HuH-7.5 (cell line): ENCODE results near the gene ZNF530.

ENCODE experiments used
- DNase-seq: peaks from one replicate; pipeline ENCODE4 v3.0.0; 2011; ENCODE audit warnings: low spot score

Gene ZNF530

GRCh38 chr19:57599761-57600383 lies at the start of gene ZNF530:
ZNF530 (plus strand) TSS chr19:57599885; CDS start chr19:57604346, 4,461 bp downstream.
- DNase-seq, result peak; percentile 92

- DNase-seq, result no peak
Observed at GRCh38 chr19:57552432-57552831, 47.3 kb upstream of the ZNF530 start.

GRCh38 chr19:57557659-57558058 lies 42.0 kb upstream of the ZNF530 start:
- DNase-seq, result no peak

GRCh38 chr19:57558525-57558924 lies 41.2 kb upstream of the ZNF530 start:
- DNase-seq, result no peak

GRCh38 chr19:57559008-57559403 lies 40.7 kb upstream of the ZNF530 start:
- DNase-seq, result peak; percentile 49

- peak; percentile 80 for DNase-seq
Observed at GRCh38 chr19:57559404-57560025, 40.2 kb upstream of the ZNF530 start, which contains the start of gene ZNF550. ZNF550 (minus strand) TSS chr19:57559863; CDS start chr19:57559682, 181 bp downstream.

- DNase-seq, result no peak
Observed at GRCh38 chr19:57560049-57560491, 39.6 kb upstream of the ZNF530 start.

- DNase-seq, result no peak
Observed at GRCh38 chr19:57563547-57563946, 36.1 kb upstream of the ZNF530 start.

GRCh38 chr19:57566396-57567265 lies 33.1 kb upstream of the ZNF530 start:
- no peak for DNase-seq

- DNase-seq, result no peak
Observed at GRCh38 chr19:57570707-57571106, 29.0 kb upstream of the ZNF530 start.

GRCh38 chr19:57572415-57572947 lies 27.2 kb upstream of the ZNF530 start:
- DNase-seq, result no peak

GRCh38 chr19:57576661-57577060 lies 23.0 kb upstream of the ZNF530 start:
- no peak for DNase-seq

- DNase-seq, result peak; percentile 99
Observed at GRCh38 chr19:57578487-57579205, 21.0 kb upstream of the ZNF530 start, which contains the start of gene ZNF416. ZNF416 (minus strand) TSS chr19:57578911; CDS start chr19:57578704, 207 bp downstream.

- DNase-seq, result no peak
Observed at GRCh38 chr19:57583104-57583520, 16.6 kb upstream of the ZNF530 start.

GRCh38 chr19:57583521-57584416 lies 15.9 kb upstream of the ZNF530 start, which contains the start of gene ZIK1:
ZIK1 (plus strand) TSS chr19:57584145; CDS start chr19:57584357, 212 bp downstream.
- DNase-seq, result peak; percentile 81

GRCh38 chr19:57587529-57587928 lies 12.2 kb upstream of the ZNF530 start:
- no peak for DNase-seq

- no peak for DNase-seq
Observed at GRCh38 chr19:57599377-57599760, 316 bp upstream of the ZNF530 start.

- no peak for DNase-seq
Observed at GRCh38 chr19:57606931-57607330, 7.2 kb downstream of the ZNF530 start.

GRCh38 chr19:57611113-57611512 lies 11.4 kb downstream of the ZNF530 start:
- DNase-seq, result no peak

GRCh38 chr19:57613941-57614743 lies 14.5 kb downstream of the ZNF530 start, which contains the start of gene ZNF134:
ZNF134 (plus strand) TSS chr19:57614242; CDS start chr19:57619469, 5,227 bp downstream.
- DNase-seq, result peak; percentile 92
